Endodermal cell (in vitro differentiated cells): ENCODE measurements around the gene RNF212. TPM values are rescaled to one million over a fixed set of nuclear protein-coding genes. Genes with fewer than 3 reads are reported as not detected.

ENCODE experiments used
- DNase-seq: peaks from one replicate; pipeline ENCODE4 v3.0.0-alpha.2; 2017
- H3K27ac ChIP-seq: 2 replicates; pipeline ENCODE4 v1.5.1; 2013; ENCODE audit warnings: mild to moderate bottlenecking, low read depth, low read length, moderate library complexity
- H3K27me3 ChIP-seq: 2 replicates; pipeline ENCODE4 v1.6.1; 2013; ENCODE audit warnings: mild to moderate bottlenecking, low read length, moderate library complexity; ENCODE audit not compliant: insufficient read depth, control insufficient read depth, poor library complexity, severe bottlenecking
- H3K36me3 ChIP-seq: 2 replicates; pipeline ENCODE4 v1.7.0; 2013; ENCODE audit warnings: mild to moderate bottlenecking, low read length, moderate library complexity; ENCODE audit not compliant: control insufficient read depth, insufficient read depth
- H3K4me1 ChIP-seq: one replicate; pipeline ENCODE4 v1.7.0; 2013; ENCODE audit warnings: low read length; ENCODE audit not compliant: control insufficient read depth, insufficient read depth
- H3K4me3 ChIP-seq: 2 replicates; pipeline ENCODE4 v1.5.1; 2013; ENCODE audit warnings: mild to moderate bottlenecking, low read length, moderate library complexity
- H3K9ac ChIP-seq: 2 replicates; pipeline ENCODE4 v1.6.1; 2013; ENCODE audit warnings: mild to moderate bottlenecking, low read length, moderate library complexity; ENCODE audit not compliant: poor library complexity, severe bottlenecking; ENCODE audit errors: extremely low read depth
- H3K9me3 ChIP-seq: 2 replicates; pipeline ENCODE4 v1.6.1; 2013; ENCODE audit warnings: mild to moderate bottlenecking, low read length, moderate library complexity; ENCODE audit not compliant: control insufficient read depth
- H3K27ac Mint-ChIP-seq: 2 replicates; pipeline ENCODE4 v1.8.0; 2020; ENCODE audit warnings: mixed read lengths
- H3K27me3 Mint-ChIP-seq: 2 replicates; pipeline ENCODE4 v1.8.0; 2021; ENCODE audit warnings: mild to moderate bottlenecking, mixed read lengths; ENCODE audit not compliant: insufficient read depth
- H3K36me3 Mint-ChIP-seq: 2 replicates; pipeline ENCODE4 v1.8.0; 2020; ENCODE audit warnings: low read depth, mixed read lengths
- H3K4me1 Mint-ChIP-seq: 2 replicates; pipeline ENCODE4 v1.8.0; 2020; ENCODE audit warnings: mixed read lengths
- H3K4me3 Mint-ChIP-seq: 2 replicates; pipeline ENCODE4 v1.8.0; 2020; ENCODE audit warnings: mild to moderate bottlenecking, moderate library complexity, mixed read lengths
- H3K9me3 Mint-ChIP-seq: 2 replicates; pipeline ENCODE4 v1.8.0; 2020; ENCODE audit warnings: mild to moderate bottlenecking, mixed read lengths
- CTCF ChIP-seq: fragments of 200-600 bp; sonication (generic); conservative IDR thresholded peaks from 2 replicates; pipeline ENCODE4 v1.5.0; 2021; ENCODE audit warnings: antibody characterized with exemption, mild to moderate bottlenecking
- WGBS, 2 experiments: methylation state at CpG; one replicate each; pipeline versions ENCODE4 v1.1.5 to v1.1.7; 2013; ENCODE audit warnings: missing lambda C conversion rate in 2 of 2, mixed read lengths in 1 of 2; ENCODE audit not compliant: insufficient coverage in 1 of 2, insufficient read length in 1 of 2; 5-methylcytosine and 5-hydroxymethylcytosine counted together
- total RNA-seq, 2 donors: library from RNA; stranded (reverse); fragmentation: NEBNext Ultra II Directional in 1 of 2; extraction: Animal tissue kit (Norgen Biotek cat#: 25700) in 1 of 2; gene quantifications; 2 replicates in 1 of 2; 3 replicates in 1 of 2; pipeline ENCODE4 v1.2.1, GENCODE V29; 2021

Gene RNF212
- total RNA-seq, 2 donors from 2014 or later = 3.4 to 5.6 TPM

GRCh38 chr4:1087371-1087770 lies 26.0 kb downstream of the RNF212 start:
- DNase-seq = no peak
- Mint-ChIP-seq H3K36me3 (peaks cover 2% of the 10 kb centered on the region), H3K4me3 (no peak overlapping the region), H3K4me1 (no peaks in the 10 kb centered on the region), H3K9me3 (peaks cover 22% of the 10 kb centered on the region), H3K27ac (no peak overlapping the region), H3K27me3 (peaks cover 19% of the 10 kb centered on the region)
- peaks cover 5% of the 10 kb centered on the region for H3K9me3 ChIP-seq
- H3K4me1 ChIP-seq = no peaks in the 10 kb centered on the region
- H3K4me3 ChIP-seq = no peak overlapping the region
- H3K27me3 ChIP-seq = no peaks in the 10 kb centered on the region
- H3K9ac ChIP-seq = no peak overlapping the region
- no peak for TF ChIP-seq CTCF
- no peak overlapping the region for H3K27ac ChIP-seq
- H3K36me3 ChIP-seq = no peaks in the 10 kb centered on the region

- Histone ChIP-seq H3K36me3 (no peaks in the 10 kb centered on the region), H3K9me3 (peaks cover 5% of the 10 kb centered on the region), H3K4me1 (no peaks in the 10 kb centered on the region), H3K4me3 (no peak overlapping the region), H3K27me3 (no peaks in the 10 kb centered on the region), H3K27ac (no peak overlapping the region), H3K9ac (no peak overlapping the region)
- TF ChIP-seq CTCF = no peak
- H3K27ac Mint-ChIP-seq = no peak overlapping the region
- no peak for DNase-seq
- H3K36me3 Mint-ChIP-seq = peaks cover 2% of the 10 kb centered on the region
- H3K4me1 Mint-ChIP-seq = no peaks in the 10 kb centered on the region
- no peak overlapping the region for H3K4me3 Mint-ChIP-seq
- 74 to 85% methylated on average over 7 to 8 of the region's 8 CpGs for WGBS, 2 experiments
- peaks cover 20% of the 10 kb centered on the region for H3K27me3 Mint-ChIP-seq
- H3K9me3 Mint-ChIP-seq = peaks cover 22% of the 10 kb centered on the region
Observed at GRCh38 chr4:1086011-1086410, 27.4 kb downstream of the RNF212 start.

- H3K9ac ChIP-seq = no peak overlapping the region
- DNase-seq = no peak
- Mint-ChIP-seq H3K36me3 (peaks cover 2% of the 10 kb centered on the region), H3K9me3 (peaks cover 22% of the 10 kb centered on the region), H3K4me3 (no peak overlapping the region), H3K27me3 (peaks cover 24% of the 10 kb centered on the region), H3K4me1 (no peaks in the 10 kb centered on the region), H3K27ac (no peak overlapping the region)
- H3K27me3 ChIP-seq = no peaks in the 10 kb centered on the region
- no peaks in the 10 kb centered on the region for H3K4me1 ChIP-seq
- peaks cover 5% of the 10 kb centered on the region for H3K9me3 ChIP-seq
- 89 to 100% methylated on average over 6 to 7 of the region's 7 CpGs for WGBS, 2 experiments
- no peak for TF ChIP-seq CTCF
- no peak overlapping the region for H3K27ac ChIP-seq
- H3K36me3 ChIP-seq = no peaks in the 10 kb centered on the region
- H3K4me3 ChIP-seq = no peak overlapping the region
Observed at GRCh38 chr4:1085404-1085799, 28.0 kb downstream of the RNF212 start.
